Loucy (cell line): ENCODE results near the gene SMCHD1.
"Not testable (repeated sequence)": the region's sequence is repeated elsewhere in the genome, so short reads cannot be mapped to it uniquely, and the experiment has no call there.

Experiments used
- H2AFZ ChIP-seq: fragments of 200-600 bp; sonication (generic); 2 replicates; pipeline ENCODE4 v1.6.0; 2016; ENCODE audit warnings: antibody characterized with exemption, mild to moderate bottlenecking, low read length, moderate library complexity
- H3F3A ChIP-seq: fragments of 200-600 bp; 2 replicates; pipeline ENCODE4 v1.6.0; 2016; ENCODE audit warnings: antibody characterized with exemption, low read depth, mild to moderate bottlenecking
- H3K27me3 ChIP-seq: fragments of 200-600 bp; sonication (generic); 2 replicates; pipeline ENCODE4 v1.6.1; 2014; ENCODE audit warnings: low read length, mild to moderate bottlenecking; ENCODE audit not compliant: insufficient read depth, poor library complexity, severe bottlenecking
- H3K36me3 ChIP-seq: fragments of 200-600 bp; sonication (generic); 2 replicates; pipeline ENCODE4 v1.6.1; 2016; ENCODE audit warnings: low read length; ENCODE audit not compliant: insufficient read depth
- H3K4me1 ChIP-seq: fragments of 200-600 bp; sonication (generic); 2 replicates; pipeline ENCODE4 v1.5.1; 2014; ENCODE audit warnings: low read length, mild to moderate bottlenecking; ENCODE audit not compliant: insufficient read depth, poor library complexity, severe bottlenecking
- H3K4me2 ChIP-seq: fragments of 200-600 bp; sonication (generic); 2 replicates; pipeline ENCODE4 v1.6.0; 2014; ENCODE audit warnings: antibody characterized with exemption, low read length, low read depth, mild to moderate bottlenecking; ENCODE audit not compliant: poor library complexity, severe bottlenecking
- H3K4me3 ChIP-seq: fragments of 200-600 bp; sonication (generic); 2 replicates; pipeline ENCODE4 v1.5.1; 2014; ENCODE audit warnings: low read length, mild to moderate bottlenecking, mixed read lengths; ENCODE audit not compliant: poor library complexity, severe bottlenecking
- H3K79me2 ChIP-seq: fragments of 200-600 bp; sonication (generic); 2 replicates; pipeline ENCODE4 v1.6.1; 2014; ENCODE audit warnings: low read length; ENCODE audit not compliant: insufficient read depth
- H3K9ac ChIP-seq: fragments of 200-600 bp; sonication (generic); 2 replicates; pipeline ENCODE4 v1.6.0; 2014; ENCODE audit warnings: mild to moderate bottlenecking, low read depth, low read length, moderate library complexity; ENCODE audit not compliant: poor library complexity, severe bottlenecking
- H3K9me2 ChIP-seq: fragments of 200-600 bp; sonication (generic); replicated peaks from 2 replicates; pipeline ENCODE4 v1.6.1; 2016; ENCODE audit warnings: low read depth, low read length, mixed read lengths
- H3K9me3 ChIP-seq: fragments of 200-600 bp; sonication (generic); 2 replicates; pipeline ENCODE4 v1.6.1; 2014; ENCODE audit warnings: mild to moderate bottlenecking, antibody characterized with exemption, low read length, low read depth; ENCODE audit not compliant: insufficient read depth
- H4K20me1 ChIP-seq: fragments of 200-600 bp; sonication (generic); 2 replicates; pipeline ENCODE4 v1.6.0; 2014; ENCODE audit warnings: antibody characterized with exemption, low read length, mild to moderate bottlenecking; ENCODE audit not compliant: insufficient read depth, poor library complexity, severe bottlenecking
- EZH2phosphoT487 ChIP-seq: fragments of 200-600 bp; IDR thresholded peaks from 2 replicates; pipeline ENCODE4 v1.6.1; 2018; ENCODE audit warnings: antibody characterized with exemption, mild to moderate bottlenecking, moderate library complexity, borderline replicate concordance
- TF ChIP-seq, protein P1 (sequence below): fragments of 200-600 bp; sonication (generic); conservative IDR thresholded peaks from 2 replicates; pipeline ENCODE4 v1.5.1; 2014; ENCODE audit warnings: mild to moderate bottlenecking, antibody characterized with exemption, low read length

SMCHD1 gene

DNA sequence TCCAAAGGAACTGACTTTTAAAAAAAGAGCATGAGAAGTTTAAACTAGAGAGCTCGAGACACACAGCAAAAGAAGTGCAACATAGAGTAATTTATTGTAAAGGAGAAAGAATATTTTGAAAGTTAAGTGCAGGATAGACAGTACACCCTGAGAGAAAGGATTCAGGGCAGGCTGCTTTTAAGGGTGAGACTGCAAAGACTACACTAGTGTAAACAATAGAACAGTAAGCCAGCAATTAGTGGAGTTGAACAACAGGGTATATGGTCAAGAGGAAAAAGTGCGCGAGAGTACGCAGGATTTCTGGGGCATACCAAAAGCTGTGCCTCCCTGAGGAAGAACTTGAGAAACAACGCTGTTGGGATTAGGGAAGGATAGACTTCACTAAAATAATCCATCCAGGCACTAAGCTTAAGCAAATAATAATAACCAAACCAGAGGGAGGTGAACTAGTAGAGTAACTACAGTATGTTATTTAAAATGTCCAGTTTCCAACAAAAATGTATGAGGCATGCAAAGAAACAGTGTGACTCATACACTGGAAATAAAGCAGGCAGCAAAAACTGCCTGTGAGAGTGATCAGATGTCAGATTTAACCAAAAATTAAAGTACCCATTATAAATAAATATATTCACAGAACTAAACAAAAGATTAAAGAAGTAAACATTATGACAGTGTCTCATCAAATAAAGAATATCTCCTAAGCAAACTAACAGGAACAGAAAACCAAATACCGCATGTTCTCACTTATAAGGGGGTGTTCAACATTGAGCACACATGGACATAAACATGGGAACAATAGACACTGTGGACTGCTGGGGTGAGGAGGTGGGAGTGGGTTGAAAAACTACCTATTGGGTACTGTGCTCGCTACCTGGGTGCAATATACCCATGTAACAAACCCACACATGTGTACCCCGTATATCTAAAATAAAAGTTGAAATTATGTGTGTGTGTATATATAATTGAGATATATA lies 150.7 kb downstream of the SMCHD1 start:
- Histone ChIP-seq H3F3A (no peaks in the 10 kb centered on the region), H3K4me3 (no peak overlapping the region), H3K27me3 (no peaks in the 10 kb centered on the region), H3K4me2 (no peak overlapping the region), H4K20me1 (no peaks in the 10 kb centered on the region), H3K9ac (no peak overlapping the region), H3K9me3 (no peaks in the 10 kb centered on the region), H2AFZ (no peak overlapping the region), H3K4me1 (no peaks in the 10 kb centered on the region), H3K36me3 (peaks cover 34% of the 10 kb centered on the region), H3K9me2 (no peaks in the 10 kb centered on the region), H3K79me2 (no peaks in the 10 kb centered on the region)
- TF ChIP-seq, protein P1, sequence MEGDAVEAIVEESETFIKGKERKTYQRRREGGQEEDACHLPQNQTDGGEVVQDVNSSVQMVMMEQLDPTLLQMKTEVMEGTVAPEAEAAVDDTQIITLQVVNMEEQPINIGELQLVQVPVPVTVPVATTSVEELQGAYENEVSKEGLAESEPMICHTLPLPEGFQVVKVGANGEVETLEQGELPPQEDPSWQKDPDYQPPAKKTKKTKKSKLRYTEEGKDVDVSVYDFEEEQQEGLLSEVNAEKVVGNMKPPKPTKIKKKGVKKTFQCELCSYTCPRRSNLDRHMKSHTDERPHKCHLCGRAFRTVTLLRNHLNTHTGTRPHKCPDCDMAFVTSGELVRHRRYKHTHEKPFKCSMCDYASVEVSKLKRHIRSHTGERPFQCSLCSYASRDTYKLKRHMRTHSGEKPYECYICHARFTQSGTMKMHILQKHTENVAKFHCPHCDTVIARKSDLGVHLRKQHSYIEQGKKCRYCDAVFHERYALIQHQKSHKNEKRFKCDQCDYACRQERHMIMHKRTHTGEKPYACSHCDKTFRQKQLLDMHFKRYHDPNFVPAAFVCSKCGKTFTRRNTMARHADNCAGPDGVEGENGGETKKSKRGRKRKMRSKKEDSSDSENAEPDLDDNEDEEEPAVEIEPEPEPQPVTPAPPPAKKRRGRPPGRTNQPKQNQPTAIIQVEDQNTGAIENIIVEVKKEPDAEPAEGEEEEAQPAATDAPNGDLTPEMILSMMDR, result no peak
- no peak for TF ChIP-seq EZH2phosphoT487

DNA sequence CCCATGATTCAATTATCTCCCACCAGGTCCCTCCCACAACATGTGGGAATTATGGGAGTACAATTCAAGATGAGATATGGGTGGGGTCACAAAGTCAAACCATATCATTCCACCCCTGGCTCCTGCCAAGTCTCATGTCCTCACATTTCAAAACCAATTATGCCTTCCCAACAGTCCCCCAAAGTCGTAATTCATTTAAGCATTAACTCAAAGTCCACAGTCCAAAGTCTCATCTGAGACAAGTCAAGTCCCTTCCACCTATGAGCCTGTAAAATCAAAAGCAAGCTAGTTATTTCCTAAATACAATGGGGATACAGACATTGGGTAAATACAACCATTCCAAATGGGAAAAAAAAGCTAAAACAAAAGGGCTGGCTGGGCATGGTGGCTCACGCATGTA lies 153.1 kb downstream of the SMCHD1 start:
- H3F3A ChIP-seq, H3K79me2 ChIP-seq, H3K9me3 ChIP-seq, H3K9me2 ChIP-seq, H4K20me1 ChIP-seq, H3K4me2 ChIP-seq, H3K27me3 ChIP-seq, H2AFZ ChIP-seq, H3K4me3 ChIP-seq, H3K9ac ChIP-seq, H3K4me1 ChIP-seq: not testable (repeated sequence)
- H3K36me3 ChIP-seq, result peaks cover 18% of the 10 kb centered on the region; the same call in 1 of the 2 replicates

DNA sequence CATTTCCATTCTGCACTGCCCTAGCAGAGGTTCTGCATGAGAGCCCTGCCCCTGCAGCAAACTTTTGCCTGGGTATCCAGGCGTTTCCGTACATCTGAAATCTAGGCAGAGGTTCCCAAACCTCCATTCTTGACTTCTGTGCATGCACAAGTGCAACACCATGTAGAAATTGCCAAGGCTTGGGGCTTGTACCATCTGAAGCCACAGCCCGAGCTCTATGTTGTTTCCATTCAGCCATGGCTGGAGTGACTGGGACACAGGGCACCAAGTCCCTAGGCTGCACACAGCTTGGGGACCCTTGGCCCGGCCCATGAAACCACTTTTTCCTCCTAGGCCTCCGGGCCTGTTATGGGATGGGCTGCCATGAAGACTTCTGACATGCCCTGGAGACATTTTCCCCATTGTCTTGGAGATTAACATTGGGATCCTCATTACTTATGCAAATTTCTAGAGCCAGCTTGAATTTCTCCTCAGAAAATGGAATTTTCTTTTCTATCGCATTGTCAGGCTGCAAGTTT lies 154.2 kb downstream of the SMCHD1 start:
- not testable (repeated sequence) for H3K9me2 ChIP-seq, H3K4me3 ChIP-seq, H3K4me1 ChIP-seq, H3K9ac ChIP-seq, H4K20me1 ChIP-seq, H3K4me2 ChIP-seq, H3K79me2 ChIP-seq, H3K27me3 ChIP-seq, H3K9me3 ChIP-seq, H2AFZ ChIP-seq, H3F3A ChIP-seq
- peaks cover 10% of the 10 kb centered on the region; the same call in 1 of the 2 replicates for H3K36me3 ChIP-seq

DNA sequence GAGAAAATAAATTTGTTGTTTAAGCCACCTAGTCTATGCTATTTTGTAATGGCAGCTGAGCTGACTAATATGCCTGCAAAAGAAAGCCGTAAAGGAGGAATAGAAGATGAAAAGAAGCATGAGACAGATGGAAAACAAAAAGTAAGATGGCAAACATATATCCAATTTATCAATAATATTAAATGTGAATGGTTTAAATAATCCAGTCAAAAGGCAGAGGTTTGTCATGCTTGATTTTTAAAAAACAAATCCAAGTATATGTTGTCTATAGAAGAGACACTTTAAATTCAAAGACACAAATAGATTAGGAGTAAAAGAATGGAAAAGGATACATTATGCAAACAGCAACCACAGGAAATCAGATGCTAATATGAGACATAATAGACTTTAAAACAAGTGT lies 155.9 kb downstream of the SMCHD1 start:
- H3K27me3 ChIP-seq, result no peaks in the 10 kb centered on the region
- no peaks in the 10 kb centered on the region for H3K4me1 ChIP-seq
- TF ChIP-seq, protein P1, result no peak
- TF ChIP-seq EZH2phosphoT487, result no peak
- no peaks in the 10 kb centered on the region for H3K79me2 ChIP-seq
- peaks cover 3% of the 10 kb centered on the region for H3K9me3 ChIP-seq
- no peaks in the 10 kb centered on the region for H3K9me2 ChIP-seq
- no peak overlapping the region for H3K4me3 ChIP-seq
- H4K20me1 ChIP-seq, result no peaks in the 10 kb centered on the region
- H3K36me3 ChIP-seq, result no peaks in the 10 kb centered on the region
- no peak overlapping the region for H3K9ac ChIP-seq
- H3F3A ChIP-seq, result no peaks in the 10 kb centered on the region
- H3K4me2 ChIP-seq, result no peak overlapping the region
- H2AFZ ChIP-seq, result no peak overlapping the region
